H1 (cell line): ENCODE measurements around the gene ZNF433. TPM values are rescaled to one million over a fixed set of nuclear protein-coding genes. Genes with fewer than 3 reads are reported as not detected.

Experiments used
- ATF2 ChIP-seq: IDR thresholded peaks from 2 replicates; pipeline ENCODE4 v1.6.1; 2012; ENCODE audit warnings: low read length, inconsistent platforms
- BCL11A ChIP-seq, 2 experiments: IDR thresholded peaks; one replicate each; pipeline ENCODE4 v1.6.1; 2011; ENCODE audit warnings: low read depth in 2 of 2, low read length in 2 of 2, mild to moderate bottlenecking in 2 of 2
- CTBP2 ChIP-seq: IDR thresholded peaks from 2 replicates; pipeline ENCODE4 v1.7.0; 2011; ENCODE audit warnings: borderline replicate concordance, mild to moderate bottlenecking, moderate library complexity, mixed read lengths, low read length; ENCODE audit not compliant: insufficient read depth, insufficient read length
- EGR1 ChIP-seq: IDR thresholded peaks from 2 replicates; pipeline ENCODE4 v1.6.1; 2011; ENCODE audit warnings: low read depth, low read length, borderline replicate concordance
- EP300 ChIP-seq, 2 experiments: IDR thresholded peaks; 1 replicate in 1 of 2; 2 replicates in 1 of 2; pipeline ENCODE4 v1.6.1; 2011 to 2012; ENCODE audit warnings: low read depth in 2 of 2, low read length in 2 of 2, mild to moderate bottlenecking in 2 of 2, borderline replicate concordance in 1 of 2, inconsistent platforms in 1 of 2, moderate library complexity in 1 of 2
- FOSL1 ChIP-seq: IDR thresholded peaks from 2 replicates; pipeline ENCODE4 v1.6.1; 2011; ENCODE audit warnings: mild to moderate bottlenecking, low read depth, low read length, moderate library complexity; ENCODE audit not compliant: insufficient read depth
- GABPA ChIP-seq: IDR thresholded peaks from 2 replicates; pipeline ENCODE4 v1.6.1; 2011; ENCODE audit warnings: mild to moderate bottlenecking, low read length, moderate library complexity, borderline replicate concordance; ENCODE audit not compliant: insufficient read depth
- JUN ChIP-seq: IDR thresholded peaks from 2 replicates; pipeline ENCODE4 v1.6.1; 2011; ENCODE audit warnings: low read depth, mild to moderate bottlenecking, improper control_type of control experiment, low read length
- KDM5A ChIP-seq: fragments of 200-600 bp; IDR thresholded peaks from 2 replicates; pipeline ENCODE4 v1.7.1; 2012; ENCODE audit warnings: mild to moderate bottlenecking, low read length, inconsistent platforms, mixed read lengths
- MAX ChIP-seq: IDR thresholded peaks from 2 replicates; pipeline ENCODE4 v1.6.1; 2012; ENCODE audit warnings: inconsistent platforms
- POLR2AphosphoS5 ChIP-seq: IDR thresholded peaks from 2 replicates; pipeline ENCODE4 v1.6.1; 2011; ENCODE audit warnings: low read depth, low read length
- RFX5 ChIP-seq: IDR thresholded peaks from 2 replicates; pipeline ENCODE4 v1.6.1; 2011; ENCODE audit warnings: low read depth, low read length, improper control_type of control experiment, borderline replicate concordance
- RXRA ChIP-seq: IDR thresholded peaks from 2 replicates; pipeline ENCODE4 v1.6.1; 2011; ENCODE audit warnings: low read depth, mild to moderate bottlenecking, low read length, moderate library complexity; ENCODE audit not compliant: insufficient read depth
- SIX5 ChIP-seq: IDR thresholded peaks from 2 replicates; pipeline ENCODE4 v1.6.1; 2011; ENCODE audit warnings: mild to moderate bottlenecking, low read depth, low read length
- SP1 ChIP-seq: IDR thresholded peaks from 2 replicates; pipeline ENCODE4 v1.6.1; 2011; ENCODE audit warnings: low read depth, low read length
- SP4 ChIP-seq: IDR thresholded peaks from 2 replicates; pipeline ENCODE4 v1.6.1; 2012; ENCODE audit warnings: low read length, inconsistent platforms
- SUZ12 ChIP-seq: fragments of 200-600 bp; sonication (generic); IDR thresholded peaks from 2 replicates; pipeline ENCODE4 v1.6.1; 2012; ENCODE audit warnings: mild to moderate bottlenecking, inconsistent platforms, low read length, moderate library complexity, mixed read lengths
- TAF1 ChIP-seq: IDR thresholded peaks from 2 replicates; pipeline ENCODE4 v1.6.1; 2011; ENCODE audit warnings: mild to moderate bottlenecking, low read depth, low read length
- USF2 ChIP-seq: IDR thresholded peaks from 2 replicates; pipeline ENCODE4 v1.6.1; 2011; ENCODE audit warnings: low read length, improper control_type of control experiment
- ZNF274 ChIP-seq: IDR thresholded peaks from 2 replicates; pipeline ENCODE4 v1.7.0; 2012; ENCODE audit warnings: low read length, borderline replicate concordance; ENCODE audit errors: extremely low read depth
- polyA plus RNA-seq, 7 experiments: library from polyadenylated mRNA; depleted of rRNA in 3 of 7; stranded (reverse) in 5 of 7; unstranded in 2 of 7; fragments of >200 nt in 5 of 7; fragments of 200-250 nt in 2 of 7; gene quantifications; 1 replicate in 5 of 7; 2 replicates in 1 of 7; 4 replicates in 1 of 7; pipeline versions ENCODE4 v1.2.1 to v1.2.3, GENCODE V29; 2011 to 2013; ENCODE audit warnings: missing spikeins in 2 of 7, mixed read lengths in 2 of 7
- total RNA-seq: library from RNA; stranded (reverse); fragmentation: NEBNext Ultra II Directional; extraction: Animal tissue kit (Norgen Biotek cat#: 25700); gene quantifications from 2 replicates; pipeline ENCODE4 v1.2.1, GENCODE V29; 2021

The ZNF433 gene
- total and polyA plus RNA-seq, 2 of the 8 experiments (the other 6 are each of a cell fraction or from before 2014, with no cell fraction given): 0.68 to 1.8 TPM

- TF ChIP-seq EP300 (IDR thresholded peaks at IDR 0.05; ENCODE audit: borderline replicate concordance in 1 of 2, low read depth in 2 of 2, low read length in 2 of 2): peak in 1 of 2 experiments; percentile 69; a peak in 1 of 3 replicates
- no peak for TF ChIP-seq RXRA
- peak; percentile 48 for TF ChIP-seq POLR2AphosphoS5
- TF ChIP-seq MAX: 0 out of 2 replicates have a peak, but pooled peaks have one; percentile 16
- no peak for TF ChIP-seq CTBP2
- no peak for TF ChIP-seq GABPA
- TF ChIP-seq FOSL1: no peak
- peak; percentile 90 for TF ChIP-seq SP1
- TF ChIP-seq USF2: no peak
- TF ChIP-seq BCL11A (IDR thresholded peaks at IDR 0.05; ENCODE audit: low read depth in 2 of 2, low read length in 2 of 2): peak in 1 of 2 experiments; percentile 10
- TF ChIP-seq SP4: peak; percentile 65; the same call in 1 of the 2 replicates
- TF ChIP-seq KDM5A: no peak
- TF ChIP-seq SUZ12: no peak
- TF ChIP-seq ZNF274: no peak
- no peak for TF ChIP-seq ATF2
- peak; percentile 83 for TF ChIP-seq TAF1
- TF ChIP-seq RFX5: no peak
- TF ChIP-seq SIX5: no peak
- 0 out of 2 replicates have a peak, but pooled peaks have one; percentile 24 for TF ChIP-seq EGR1
- TF ChIP-seq JUN: no peak
Observed at GRCh38 chr19:12035220-12036172, at the start of gene ZNF433 (continued).
